ENCODE measurements around the gene AK4. TPM values are rescaled to one million over a fixed set of nuclear protein-coding genes. Genes with fewer than 3 reads are reported as not detected.

The AK4 gene
- total and polyA plus RNA-seq, 2 of the 8 experiments (the other 6 are each of a cell fraction or from before 2014, with no cell fraction given): 64.5 to 175 TPM

GRCh38 chr1:65151641-65152040 lies 3.6 kb downstream of the AK4 start:
- no peaks in the 10 kb centered on the region for H3K9me3 ChIP-seq (ENCODE audit: insufficient read depth in 2 of 2, low read depth in 1 of 2, low read length in 1 of 2)
- CTCF ChIA-PET (ENCODE audit: partially characterized antibody): interaction anchor here (0.6 to 1.8 kb wide), 4 partner anchors 9 to 77 kb away, joined by 3 to 6 read pairs (median 3); no protein-coding TSS in a partner anchor
- WGBS, 2 experiments (ENCODE audit: extremely low coverage in 1 of 2, insufficient coverage in 1 of 2, insufficient read length in 1 of 2, insufficient replicate concordance in 2 of 2, low coverage in 1 of 2, low lambda C conversion rate in 2 of 2, missing lambda C conversion rate in 1 of 2): 79% methylated on average over 1 of the region's 1 CpG; no CpG with 5 or more reads in 1 of the 2 experiments
- no peak overlapping the region for H2BK12ac ChIP-seq (ENCODE audit: low read depth, low read length)
- peaks cover 4 to 50% of the 10 kb centered on the region in 2 experiments; a peak in 3 of 4 replicates for H3K79me2 ChIP-seq (ENCODE audit: control insufficient read depth in 1 of 2, insufficient read depth in 2 of 2, low read length in 2 of 2)
- H2AFZ ChIP-seq (ENCODE audit: low read length): no peak overlapping the region
- H3K9ac ChIP-seq (replicated peaks in 1 of 4; ENCODE audit: extremely low read depth in 1 of 4, low read depth in 3 of 4, low read length in 3 of 4): no peak overlapping the region
- H3K36me3 ChIP-seq (ENCODE audit: control insufficient read depth in 2 of 4, insufficient read depth in 4 of 4, low read length in 3 of 4): no peaks in the 10 kb centered on the region
- H4K91ac ChIP-seq (replicated peaks; ENCODE audit: insufficient read length, low read length): no peak overlapping the region
- peaks cover 0 to 11% (median 7%) of the 10 kb centered on the region in 4 experiments; a peak in 5 of 7 replicates for H3K27me3 ChIP-seq (replicated peaks in 1 of 4; ENCODE audit: control insufficient read depth in 3 of 4, extremely low read depth in 1 of 4, insufficient read depth in 3 of 4, low read length in 3 of 4)
- FAIRE-seq: no peak
- H3K79me1 ChIP-seq (ENCODE audit: low read depth, low read length): no peaks in the 10 kb centered on the region; the same call in 1 of the 2 replicates
- TF ChIP-seq ZNF274 (IDR thresholded peaks at IDR 0.05; ENCODE audit: borderline replicate concordance, extremely low read depth, low read length): no peak
- TF ChIP-seq TAF7 (optimal IDR thresholded peaks at IDR 0.05; ENCODE audit: borderline replicate concordance, low read depth, low read length): no peak
- no peak for TF ChIP-seq NANOG (IDR thresholded peaks at IDR 0.05; ENCODE audit: insufficient read depth, low read depth, low read length, poor library complexity, severe bottlenecking)
- TF ChIP-seq HDAC6 (IDR thresholded peaks at IDR 0.05; ENCODE audit: low read depth, low read length): no peak
- TF ChIP-seq HDAC2 (IDR thresholded peaks at IDR 0.05; ENCODE audit: borderline replicate concordance in 1 of 2, low read depth in 2 of 2, low read length in 2 of 2): no peak
- TF ChIP-seq MAFK (IDR thresholded peaks at IDR 0.05; ENCODE audit: low read depth, low read length): no peak
- POLR2A ChIA-PET (ENCODE audit: partially characterized antibody): interaction anchor here (1.0 to 5.2 kb wide), 4 partner anchors 8 to 125 kb away, joined by 3 to 48 read pairs (median 10); no protein-coding TSS in a partner anchor
- no peak overlapping the region for H4K8ac ChIP-seq (ENCODE audit: extremely low read depth, insufficient read depth, low read length)
- no peak overlapping the region; a peak in 1 of 4 replicates for H3K4me2 ChIP-seq (ENCODE audit: insufficient read depth in 1 of 2, low read depth in 2 of 2, low read length in 2 of 2)
- no peaks in the 10 kb centered on the region for H4K20me1 ChIP-seq (replicated peaks in 1 of 2; ENCODE audit: control insufficient read depth in 1 of 2, insufficient read depth in 2 of 2, low read length in 2 of 2)
- no peak for DNase-seq (ENCODE audit: low read depth in 1 of 2, low spot score in 2 of 2)
- peak overlapping the region in 1 of 4 experiments; percentile 2; a peak in 1 of 8 replicates for H3K4me3 ChIP-seq (ENCODE audit: extremely low read depth in 1 of 4, insufficient read depth in 2 of 4, low read depth in 3 of 4, low read length in 4 of 4)
- no peak overlapping the region for H3K14ac ChIP-seq (ENCODE audit: insufficient read length)
- H3K23ac ChIP-seq (ENCODE audit: insufficient read length): no peak overlapping the region
- H4K5ac ChIP-seq (ENCODE audit: insufficient read length, low read depth, low read length): no peak overlapping the region
- peaks cover 17% of the 10 kb centered on the region for H3K23me2 ChIP-seq (ENCODE audit: low read depth, low read length)
- no peak overlapping the region for H2BK120ac ChIP-seq (replicated peaks; ENCODE audit: low read depth, low read length)
- H2AK5ac ChIP-seq (ENCODE audit: low read depth, low read length): no peak overlapping the region
- no peak overlapping the region for H2BK20ac ChIP-seq (ENCODE audit: low read length)
- H3K27ac ChIP-seq (ENCODE audit: low read depth, low read length): no peak overlapping the region
- peaks cover 7 to 21% (median 11%) of the 10 kb centered on the region in 4 experiments; a peak in 6 of 7 replicates for H3K4me1 ChIP-seq (replicated peaks in 1 of 4; ENCODE audit: control insufficient read depth in 3 of 4, insufficient read depth in 4 of 4, low read length in 3 of 4)
- no peak overlapping the region; the same call in 1 of the 2 replicates for H2BK5ac ChIP-seq (ENCODE audit: low read depth, low read length)
- H3K4ac ChIP-seq (replicated peaks; ENCODE audit: insufficient read length, low read depth, low read length): no peak overlapping the region
- H3K18ac ChIP-seq (ENCODE audit: extremely low read depth, low read length): 0 out of 2 replicates have a peak overlapping the region, but pooled peaks have one; percentile 10
- no peak overlapping the region for H2BK15ac ChIP-seq (ENCODE audit: low read length)
- no peak overlapping the region for H3K56ac ChIP-seq (replicated peaks; ENCODE audit: insufficient read length, low read depth, low read length)

All from H1 (cell line).